ENCODE results near the gene SLK.

SLK gene

GRCh38 chr10:104033401-104033930, 66.5 kb downstream of the SLK start:
- Histone ChIP-seq H3K36me3 (peaks cover 0 to 38% (median 12%) of the 10 kb centered on the region in 3 donors), H3K27ac (no peak overlapping the region), H3K9me3 (no peaks in the 10 kb centered on the region), H3K4me3 (no peak overlapping the region), H3K4me1 (no peaks in the 10 kb centered on the region), H3K27me3 (no peaks in the 10 kb centered on the region)
- no peak for TF ChIP-seq CTCF (IDR thresholded peaks at IDR 0.05)
- no peak for DNase-seq
- intact Hi-C loops (cut with DNase I; ENCODE audit: low total_unique reads), result no loop called here

GRCh38 chr10:104033966-104034365, 67.0 kb downstream of the SLK start:
- Histone ChIP-seq H3K4me3 (no peak overlapping the region), H3K4me1 (no peaks in the 10 kb centered on the region), H3K27me3 (no peaks in the 10 kb centered on the region), H3K27ac (no peak overlapping the region), H3K9me3 (no peaks in the 10 kb centered on the region), H3K36me3 (peaks cover 0 to 33% (median 12%) of the 10 kb centered on the region in 3 donors)
- TF ChIP-seq CTCF (IDR thresholded peaks at IDR 0.05), result no peak
- intact Hi-C loops (cut with DNase I; ENCODE audit: low total_unique reads), result no loop called here
- no peak for DNase-seq

GRCh38 chr10:104034401-104035193, 67.7 kb downstream of the SLK start:
- H3K27ac ChIP-seq, result no peak overlapping the region
- H3K4me3 ChIP-seq, result no peak overlapping the region
- H3K9me3 ChIP-seq, result no peaks in the 10 kb centered on the region
- H3K27me3 ChIP-seq, result no peaks in the 10 kb centered on the region
- intact Hi-C loops (cut with DNase I; ENCODE audit: low total_unique reads), result no loop called here
- H3K36me3 ChIP-seq, result peaks cover 0 to 27% (median 12%) of the 10 kb centered on the region in 3 donors
- TF ChIP-seq CTCF (IDR thresholded peaks at IDR 0.05), result no peak
- no peak for DNase-seq
- H3K4me1 ChIP-seq, result no peaks in the 10 kb centered on the region

GRCh38 chr10:104035194-104036068, 68.5 kb downstream of the SLK start:
- DNase-seq, result no peak
- Histone ChIP-seq H3K4me1 (no peaks in the 10 kb centered on the region), H3K27me3 (no peaks in the 10 kb centered on the region), H3K27ac (no peak overlapping the region), H3K36me3 (peaks cover 0 to 22% (median 4%) of the 10 kb centered on the region in 3 donors), H3K4me3 (no peak overlapping the region), H3K9me3 (no peaks in the 10 kb centered on the region)
- intact Hi-C loops (cut with DNase I; ENCODE audit: low total_unique reads), result no loop called here
- TF ChIP-seq CTCF (IDR thresholded peaks at IDR 0.05), result no peak

- intact Hi-C loops (cut with DNase I; ENCODE audit: low total_unique reads), result no loop called here
- no peaks in the 10 kb centered on the region for H3K4me1 ChIP-seq
- no peaks in the 10 kb centered on the region for H3K27me3 ChIP-seq
- no peak for DNase-seq
- H3K4me3 ChIP-seq, result no peak overlapping the region
- no peak overlapping the region for H3K27ac ChIP-seq
- H3K9me3 ChIP-seq, result no peaks in the 10 kb centered on the region
- TF ChIP-seq CTCF (IDR thresholded peaks at IDR 0.05), result no peak
- peaks cover 0 to 18% (median 4%) of the 10 kb centered on the region in 3 donors for H3K36me3 ChIP-seq
Measured at GRCh38 chr10:104036069-104036384, 69.1 kb downstream of the SLK start.
